ENCODE data around the gene GRIK4.

- TF ChIP-seq GATA3 (IDR thresholded peaks at IDR 0.05; ENCODE audit: low read depth, low read length) (no peak), GATA2 (IDR thresholded peaks at IDR 0.05; ENCODE audit: low read depth, low read length) (no peak)
Measured at GRCh38 chr11:120789391-120789790, 277.8 kb downstream of the GRIK4 start.
